ENCODE measurements around the gene VPS13D.
"Not testable (repeated sequence)": the region's sequence is repeated elsewhere in the genome, so short reads cannot be mapped to it uniquely, and the experiment has no call there.

Gene VPS13D

GRCh38 chr1:12521096-12521495, 291.3 kb downstream of the VPS13D start:
- DNase-seq (ENCODE audit: low read depth in 1 of 2, low spot score in 1 of 2), result no peak

GRCh38 chr1:12522780-12523179, 292.9 kb downstream of the VPS13D start:
- DNase-seq (ENCODE audit: low read depth in 1 of 2, low spot score in 1 of 2); in situ Hi-C loops (cut with HindIII; ENCODE audit: low pct_unique_long_range_greater_than_20kb, low sequenced_read_pairs): not testable (repeated sequence)

More at GRCh38 chr1:12521096-12521495, 291.3 kb downstream of the VPS13D start:
- in situ Hi-C loops (cut with HindIII; ENCODE audit: low pct_unique_long_range_greater_than_20kb, low sequenced_read_pairs), result no loop called here
- no peak for TF ChIP-seq JUND (IDR thresholded peaks at IDR 0.05; ENCODE audit: low read depth)

- no peak for TF ChIP-seq JUND (IDR thresholded peaks at IDR 0.05; ENCODE audit: low read depth)
- in situ Hi-C loops (cut with HindIII; ENCODE audit: low pct_unique_long_range_greater_than_20kb, low sequenced_read_pairs), result no loop called here
- DNase-seq (ENCODE audit: low read depth in 1 of 2, low spot score in 1 of 2), result no peak
These were observed 294.4 kb downstream of the VPS13D start for GRCh38 chr1:12524266-12524665.

- DNase-seq (ENCODE audit: low read depth in 1 of 2, low spot score in 1 of 2), result no peak
- in situ Hi-C loops (cut with HindIII; ENCODE audit: low pct_unique_long_range_greater_than_20kb, low sequenced_read_pairs), result no loop called here
- no peak for TF ChIP-seq JUND (IDR thresholded peaks at IDR 0.05; ENCODE audit: low read depth)
These were observed 295.7 kb downstream of the VPS13D start for GRCh38 chr1:12525311-12526181.

GRCh38 chr1:12527564-12527963, 297.7 kb downstream of the VPS13D start:
- in situ Hi-C loops (cut with HindIII; ENCODE audit: low pct_unique_long_range_greater_than_20kb, low sequenced_read_pairs), result no loop called here
- no peak for DNase-seq (ENCODE audit: low read depth in 1 of 2, low spot score in 1 of 2)
- no peak for TF ChIP-seq JUND (IDR thresholded peaks at IDR 0.05; ENCODE audit: low read depth)

GRCh38 chr1:12528021-12528852, 298.4 kb downstream of the VPS13D start:
- no peak for TF ChIP-seq JUND (IDR thresholded peaks at IDR 0.05; ENCODE audit: low read depth)
- DNase-seq (ENCODE audit: low read depth in 1 of 2, low spot score in 1 of 2), result peak; percentile 45 to 75
- in situ Hi-C loops (cut with HindIII; ENCODE audit: low pct_unique_long_range_greater_than_20kb, low sequenced_read_pairs), result no loop called here

- no peak for TF ChIP-seq JUND (IDR thresholded peaks at IDR 0.05; ENCODE audit: low read depth)
- in situ Hi-C loops (cut with HindIII; ENCODE audit: low pct_unique_long_range_greater_than_20kb, low sequenced_read_pairs), result no loop called here
- no peak for DNase-seq (ENCODE audit: low read depth in 1 of 2, low spot score in 1 of 2)
These were observed 299.9 kb downstream of the VPS13D start for GRCh38 chr1:12529640-12530174.

GRCh38 chr1:12530462-12531178, 300.8 kb downstream of the VPS13D start:
- in situ Hi-C loops (cut with HindIII; ENCODE audit: low pct_unique_long_range_greater_than_20kb, low sequenced_read_pairs), result no loop called here
- no peak for DNase-seq (ENCODE audit: low read depth in 1 of 2, low spot score in 1 of 2)

GRCh38 chr1:12531179-12531499, 301.3 kb downstream of the VPS13D start:
- no peak for DNase-seq (ENCODE audit: low read depth in 1 of 2, low spot score in 1 of 2)
- in situ Hi-C loops (cut with HindIII; ENCODE audit: low pct_unique_long_range_greater_than_20kb, low sequenced_read_pairs), result no loop called here
- TF ChIP-seq JUND (IDR thresholded peaks at IDR 0.05; ENCODE audit: low read depth), result no peak

More at GRCh38 chr1:12530462-12531178, 300.8 kb downstream of the VPS13D start:
- no peak for TF ChIP-seq JUND (IDR thresholded peaks at IDR 0.05; ENCODE audit: low read depth)

GRCh38 chr1:12532405-12533315, 302.8 kb downstream of the VPS13D start:
- TF ChIP-seq JUND (IDR thresholded peaks at IDR 0.05; ENCODE audit: low read depth), result no peak
- in situ Hi-C loops (cut with HindIII; ENCODE audit: low pct_unique_long_range_greater_than_20kb, low sequenced_read_pairs), result no loop called here

GRCh38 chr1:12536023-12536639, 306.3 kb downstream of the VPS13D start:
- no peak for TF ChIP-seq JUND (IDR thresholded peaks at IDR 0.05; ENCODE audit: low read depth)
- no peak for DNase-seq (ENCODE audit: low read depth in 1 of 2, low spot score in 1 of 2)

More at GRCh38 chr1:12532405-12533315, 302.8 kb downstream of the VPS13D start:
- no peak for DNase-seq (ENCODE audit: low read depth in 1 of 2, low spot score in 1 of 2)

More at GRCh38 chr1:12536023-12536639, 306.3 kb downstream of the VPS13D start:
- in situ Hi-C loops (cut with HindIII; ENCODE audit: low pct_unique_long_range_greater_than_20kb, low sequenced_read_pairs), result no loop called here

All from T47D (cell line).